GM12891 (cell line): ENCODE results near the gene SRGAP1.

ENCODE experiments used
- PAX5 ChIP-seq: IDR thresholded peaks from 2 replicates; pipeline ENCODE4 v1.6.1; 2011; ENCODE audit warnings: low read length, moderate library complexity, mild to moderate bottlenecking; ENCODE audit not compliant: insufficient read depth, severe bottlenecking
- POLR2A ChIP-seq: IDR thresholded peaks from 2 replicates; pipeline ENCODE4 v1.6.1; 2011; ENCODE audit warnings: low read depth, low read length, control low read depth
- POLR2AphosphoS5 ChIP-seq: IDR thresholded peaks from 2 replicates; pipeline ENCODE4 v1.6.1; 2011; ENCODE audit warnings: low read depth, low read length, control low read depth
- POU2F2 ChIP-seq: IDR thresholded peaks from 2 replicates; pipeline ENCODE4 v1.6.1; 2011; ENCODE audit warnings: low read depth, mild to moderate bottlenecking, control low read depth, low read length, moderate library complexity
- SPI1 ChIP-seq: IDR thresholded peaks from 2 replicates; pipeline ENCODE4 v1.6.1; 2011; ENCODE audit warnings: low read depth, low read length, control low read depth
- TAF1 ChIP-seq: IDR thresholded peaks from 2 replicates; pipeline ENCODE4 v1.6.1; 2011; ENCODE audit warnings: low read depth, low read length, control low read depth

GRCh38 chr12:64090047-64090446, 245.5 kb downstream of the SRGAP1 start:
- TF ChIP-seq POLR2AphosphoS5 (no peak), POLR2A (no peak), POU2F2 (no peak), TAF1 (no peak), SPI1 (no peak), PAX5 (no peak)
